IMR-90 (cell line): ENCODE data around the gene SPCS3. TPM values are rescaled to one million over a fixed set of nuclear protein-coding genes. Genes with fewer than 3 reads are reported as not detected.

ENCODE experiments used
- ATAC-seq: fragments of 200-7000 bp; cut with Tn5 transposase; 2 replicates; pipeline ENCODE4 v1.9.1; 2020; ENCODE audit warnings: low read depth, mild to moderate bottlenecking, moderate library complexity
- BruUV-seq: library from RNA; stranded (reverse); fragments of 400-500 nt; replicated peaks from 2 replicates; lab custom pipeline; 2021; lab: Mats Ljungman, UMichigan
- CTCF ChIA-PET: fragments of 300-600 bp; formaldehyde crosslinking; extraction: SDS; loops from one replicate; lab custom pipeline; 2021; ENCODE audit warnings: antibody characterized with exemption; lab: Yijun Ruan, JAX
- POLR2A ChIA-PET: fragments of 300-600 bp; sonication (Branson Sonifier 250); formaldehyde crosslinking; loops from one replicate; lab custom pipeline; 2022; ENCODE audit warnings: antibody characterized with exemption; ENCODE audit not compliant: unreplicated experiment; lab: Charles Lee
- DNase-seq: peaks from one replicate; pipeline ENCODE4 v3.0.0; 2013
- H2AFZ ChIP-seq: replicated peaks from 2 replicates; pipeline ENCODE3; 2013; ENCODE audit warnings: low read length, mild to moderate bottlenecking; ENCODE audit not compliant: poor library complexity
- H2AK5ac ChIP-seq: 2 replicates; pipeline ENCODE4 v1.6.1; 2013; ENCODE audit warnings: low read depth, low read length, inconsistent platforms
- H2AK9ac ChIP-seq: replicated peaks from 2 replicates; pipeline ENCODE3; 2013; ENCODE audit warnings: mild to moderate bottlenecking, low read depth, low read length, moderate library complexity; ENCODE audit not compliant: poor library complexity
- H2BK120ac ChIP-seq: 2 replicates; pipeline ENCODE4 v1.6.1; 2013; ENCODE audit warnings: low read depth, low read length, inconsistent platforms
- H2BK15ac ChIP-seq: 3 replicates; pipeline ENCODE4 v1.6.1; 2013; ENCODE audit warnings: low read depth, low read length, inconsistent platforms
- H2BK20ac ChIP-seq: 2 replicates; pipeline ENCODE4 v1.6.1; 2013; ENCODE audit warnings: low read depth, mild to moderate bottlenecking, inconsistent platforms, low read length, moderate library complexity
- H2BK5ac ChIP-seq: 2 replicates; pipeline ENCODE4 v1.6.1; 2013; ENCODE audit warnings: mild to moderate bottlenecking, low read depth, low read length, inconsistent platforms; ENCODE audit not compliant: poor library complexity, severe bottlenecking
- H3K14ac ChIP-seq: replicated peaks from 2 replicates; pipeline ENCODE4 v1.6.1; 2013; ENCODE audit warnings: low read depth, low read length, inconsistent platforms
- H3K18ac ChIP-seq: 2 replicates; pipeline ENCODE4 v1.6.1; 2013; ENCODE audit warnings: low read depth, low read length, control low read depth
- H3K23ac ChIP-seq: 2 replicates; pipeline ENCODE4 v1.6.1; 2013; ENCODE audit warnings: low read depth, low read length, inconsistent platforms
- H3K27ac ChIP-seq: 2 replicates; pipeline ENCODE4 v1.5.1; 2013; ENCODE audit warnings: mild to moderate bottlenecking, control low read depth, low read length; ENCODE audit not compliant: insufficient read depth
- H3K27me3 ChIP-seq: 2 replicates; pipeline ENCODE4 v1.6.1; 2013; ENCODE audit warnings: low read length; ENCODE audit not compliant: control insufficient read depth, insufficient read depth
- H3K36me3 ChIP-seq: 2 replicates; pipeline ENCODE4 v1.6.1; 2013; ENCODE audit warnings: low read length, mixed read lengths; ENCODE audit not compliant: control insufficient read depth, insufficient read depth
- H3K4ac ChIP-seq: 2 replicates; pipeline ENCODE4 v1.6.1; 2013; ENCODE audit warnings: low read depth, low read length, inconsistent platforms
- H3K4me1 ChIP-seq: 2 replicates; pipeline ENCODE4 v1.6.1; 2013; ENCODE audit warnings: low read length, mixed read lengths; ENCODE audit not compliant: control insufficient read depth, insufficient read depth
- H3K4me2 ChIP-seq: 2 replicates; pipeline ENCODE4 v1.6.1; 2013; ENCODE audit warnings: low read depth, mild to moderate bottlenecking, control low read depth, low read length, moderate library complexity
- H3K4me3 ChIP-seq: 2 replicates; pipeline ENCODE4 v1.5.1; 2013; ENCODE audit warnings: low read depth, mild to moderate bottlenecking, control low read depth, low read length, moderate library complexity; ENCODE audit not compliant: insufficient read depth
- H3K56ac ChIP-seq: 2 replicates; pipeline ENCODE4 v1.6.1; 2013; ENCODE audit warnings: low read length, inconsistent platforms; ENCODE audit not compliant: insufficient read depth; ENCODE audit errors: extremely low read depth
- H3K79me1 ChIP-seq, 2 experiments: 2 replicates each; pipeline ENCODE4 v1.6.1; 2013; ENCODE audit warnings: low read length in 2 of 2, inconsistent platforms in 1 of 2, low read depth in 1 of 2
- H3K9ac ChIP-seq: 2 replicates; pipeline ENCODE4 v1.6.1; 2013; ENCODE audit warnings: low read depth, low read length, control low read depth
- H3K9me1 ChIP-seq: 2 replicates; pipeline ENCODE4 v1.6.1; 2013; ENCODE audit warnings: low read length, inconsistent platforms; ENCODE audit not compliant: insufficient read depth
- H3K9me3 ChIP-seq: 2 replicates; pipeline ENCODE4 v1.6.1; 2013; ENCODE audit warnings: low read length; ENCODE audit not compliant: control insufficient read depth, insufficient read depth
- H4K20me1 ChIP-seq: 2 replicates; pipeline ENCODE4 v1.6.1; 2013; ENCODE audit warnings: low read length, inconsistent platforms; ENCODE audit not compliant: insufficient read depth
- H4K5ac ChIP-seq: 2 replicates; pipeline ENCODE4 v1.6.1; 2013; ENCODE audit warnings: mild to moderate bottlenecking, low read depth, low read length, control low read depth
- H4K8ac ChIP-seq, 2 experiments: 2 replicates each; pipeline ENCODE4 v1.6.1; 2013; ENCODE audit warnings: low read depth in 2 of 2, low read length in 2 of 2, control low read depth in 1 of 2, inconsistent platforms in 1 of 2
- H4K91ac ChIP-seq: 2 replicates; pipeline ENCODE4 v1.6.1; 2013; ENCODE audit warnings: low read depth, low read length, inconsistent platforms; ENCODE audit not compliant: insufficient read depth
- CHD1 ChIP-seq: IDR thresholded peaks from 2 replicates; pipeline ENCODE4 v1.6.1; 2012; ENCODE audit warnings: low read depth, low read length, improper control_type of control experiment
- NFE2L2 ChIP-seq: fragments of 150-350 bp; IDR thresholded peaks from 2 replicates; pipeline ENCODE4 v1.6.1; 2016; ENCODE audit warnings: low read depth, mild to moderate bottlenecking, low read length
- POLR2A ChIP-seq: IDR thresholded peaks from 2 replicates; pipeline ENCODE4 v1.6.1; 2012; ENCODE audit warnings: mild to moderate bottlenecking, low read depth, low read length
- RAD21 ChIP-seq: IDR thresholded peaks from 2 replicates; pipeline ENCODE4 v1.6.1; 2012; ENCODE audit warnings: low read length, improper control_type of control experiment
- RCOR1 ChIP-seq: IDR thresholded peaks from 2 replicates; pipeline ENCODE4 v1.6.1; 2012; ENCODE audit warnings: mild to moderate bottlenecking, low read length, improper control_type of control experiment; ENCODE audit not compliant: insufficient replicate concordance
- SMC3 ChIP-seq: fragments of 150-350 bp; IDR thresholded peaks from 2 replicates; pipeline ENCODE4 v1.6.1; 2016; ENCODE audit warnings: low read depth, mild to moderate bottlenecking, antibody characterized with exemption, low read length, moderate library complexity
- WGBS, 2 experiments: methylation state at CpG; one replicate each; pipeline versions ENCODE4 v1.1.5 to v1.1.7; 2013; ENCODE audit warnings: missing lambda C conversion rate in 2 of 2; ENCODE audit not compliant: insufficient read length in 1 of 2; ENCODE audit errors: extremely low coverage in 2 of 2; 5-methylcytosine and 5-hydroxymethylcytosine counted together
- dilution Hi-C: fragments of 300-500 bp; cut with HindIII; formaldehyde crosslinking; loops from one replicate; pipeline ENCODE4 v1.14.3; 2018; ENCODE audit warnings: low sequenced_read_pairs; ENCODE audit not compliant: unreplicated experiment
- in situ Hi-C: fragments of 300-500 bp; cut with MboI; formaldehyde crosslinking; loops from 3 replicates; pipeline ENCODE4 v1.14.3; 2019; ENCODE audit warnings: low sequenced_read_pairs, inconsistent platforms, mixed read lengths
- intact Hi-C: fragments of 100-400 bp; cut with micrococcal nuclease; formaldehyde crosslinking; loops from 2 replicates; pipeline ENCODE4 v1.10.0; 2022
- polyA plus RNA-seq, 3 experiments: library from polyadenylated mRNA; depleted of rRNA; stranded (reverse); fragments of >200 nt; gene quantifications; 2 replicates each; pipeline ENCODE4 v1.2.3, GENCODE V29; 2012; ENCODE audit warnings: low replicate concordance in 1 of 3
- total RNA-seq: library from RNA; depleted of rRNA; stranded (reverse); fragments of >200 nt; gene quantifications from 2 replicates; pipeline ENCODE4 v1.2.3, GENCODE V29; 2012
- TF ChIP-seq, protein P1 (sequence below): fragments of 150-350 bp; IDR thresholded peaks from 2 replicates; pipeline ENCODE4 v1.6.1; 2016; ENCODE audit warnings: low read depth, mild to moderate bottlenecking, low read length, moderate library complexity, borderline replicate concordance
- TF ChIP-seq, protein P2 (sequence below): conservative IDR thresholded peaks from 2 replicates; pipeline ENCODE4 v1.5.1; 2012; ENCODE audit warnings: mild to moderate bottlenecking, low read depth, low read length, improper control_type of control experiment

SPCS3 gene
- total and polyA plus RNA-seq, 2 of the 4 experiments (the other 2 are of a cell fraction), result 41.6 to 77.4 TPM

DNA sequence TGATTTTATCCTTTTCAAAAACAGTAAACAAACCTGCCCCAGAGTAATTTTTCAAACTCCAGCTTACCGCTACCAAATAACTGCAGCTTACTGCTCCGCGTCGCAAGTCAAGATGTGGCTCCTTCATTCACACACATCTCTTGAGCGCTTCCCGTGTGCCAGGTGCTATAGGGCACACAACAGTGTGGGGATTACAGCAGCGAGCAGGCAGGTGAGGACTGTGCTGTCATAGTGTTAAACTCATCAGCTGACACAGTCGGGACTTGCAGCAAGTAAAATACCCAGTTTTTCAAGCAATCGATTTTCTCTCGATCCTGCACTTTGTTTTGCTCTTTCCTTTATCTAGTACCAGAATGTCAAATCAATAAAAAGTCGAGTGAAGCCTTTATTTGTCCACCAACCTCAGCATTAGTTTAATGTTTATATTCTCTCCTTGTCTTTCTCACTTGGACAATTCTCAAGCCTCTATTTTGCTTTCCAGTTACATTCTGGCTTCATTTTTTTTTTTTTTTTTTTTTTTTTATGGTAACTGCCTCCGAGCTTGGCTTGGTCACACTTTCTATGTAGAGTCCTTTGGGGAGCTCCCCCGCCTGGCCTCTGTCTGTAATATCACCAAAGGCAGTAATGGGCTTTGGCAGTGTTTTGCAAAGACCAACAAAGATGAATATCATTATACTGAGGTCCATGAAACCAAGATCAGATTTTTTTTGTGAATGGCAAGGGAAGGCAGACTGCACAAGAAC lies 42.4 kb upstream of the SPCS3 start:
- no peak for TF ChIP-seq NFE2L2
- TF ChIP-seq RCOR1, result no peak
- peak; percentile 77 for TF ChIP-seq RAD21
- TF ChIP-seq, protein P1, sequence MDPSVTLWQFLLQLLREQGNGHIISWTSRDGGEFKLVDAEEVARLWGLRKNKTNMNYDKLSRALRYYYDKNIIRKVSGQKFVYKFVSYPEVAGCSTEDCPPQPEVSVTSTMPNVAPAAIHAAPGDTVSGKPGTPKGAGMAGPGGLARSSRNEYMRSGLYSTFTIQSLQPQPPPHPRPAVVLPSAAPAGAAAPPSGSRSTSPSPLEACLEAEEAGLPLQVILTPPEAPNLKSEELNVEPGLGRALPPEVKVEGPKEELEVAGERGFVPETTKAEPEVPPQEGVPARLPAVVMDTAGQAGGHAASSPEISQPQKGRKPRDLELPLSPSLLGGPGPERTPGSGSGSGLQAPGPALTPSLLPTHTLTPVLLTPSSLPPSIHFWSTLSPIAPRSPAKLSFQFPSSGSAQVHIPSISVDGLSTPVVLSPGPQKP, result no peak
- TF ChIP-seq CHD1, result no peak
- TF ChIP-seq, protein P2, sequence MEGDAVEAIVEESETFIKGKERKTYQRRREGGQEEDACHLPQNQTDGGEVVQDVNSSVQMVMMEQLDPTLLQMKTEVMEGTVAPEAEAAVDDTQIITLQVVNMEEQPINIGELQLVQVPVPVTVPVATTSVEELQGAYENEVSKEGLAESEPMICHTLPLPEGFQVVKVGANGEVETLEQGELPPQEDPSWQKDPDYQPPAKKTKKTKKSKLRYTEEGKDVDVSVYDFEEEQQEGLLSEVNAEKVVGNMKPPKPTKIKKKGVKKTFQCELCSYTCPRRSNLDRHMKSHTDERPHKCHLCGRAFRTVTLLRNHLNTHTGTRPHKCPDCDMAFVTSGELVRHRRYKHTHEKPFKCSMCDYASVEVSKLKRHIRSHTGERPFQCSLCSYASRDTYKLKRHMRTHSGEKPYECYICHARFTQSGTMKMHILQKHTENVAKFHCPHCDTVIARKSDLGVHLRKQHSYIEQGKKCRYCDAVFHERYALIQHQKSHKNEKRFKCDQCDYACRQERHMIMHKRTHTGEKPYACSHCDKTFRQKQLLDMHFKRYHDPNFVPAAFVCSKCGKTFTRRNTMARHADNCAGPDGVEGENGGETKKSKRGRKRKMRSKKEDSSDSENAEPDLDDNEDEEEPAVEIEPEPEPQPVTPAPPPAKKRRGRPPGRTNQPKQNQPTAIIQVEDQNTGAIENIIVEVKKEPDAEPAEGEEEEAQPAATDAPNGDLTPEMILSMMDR, result peak; percentile 74
- no peak for TF ChIP-seq POLR2A
- peak; percentile 88 for TF ChIP-seq SMC3
- BruUV-seq, result no TSS peak
- Histone ChIP-seq H3K18ac (peak overlapping the region; percentile 87), H3K23ac (no peak overlapping the region), H2AK9ac (no peak overlapping the region), H3K27me3 (no peaks in the 10 kb centered on the region), H4K91ac (peak overlapping the region; percentile 54), H3K9me3 (no peaks in the 10 kb centered on the region; the same call in 1 of the 2 replicates), H2BK5ac (peak overlapping the region; percentile 6), H2AK5ac (peak overlapping the region; percentile 83; the same call in 1 of the 2 replicates), H3K56ac (no peak overlapping the region), H3K14ac (peak overlapping the region; percentile 41; the same call in 1 of the 2 replicates), H3K36me3 (no peaks in the 10 kb centered on the region), H2BK120ac (peak overlapping the region; percentile 70), H2BK20ac (peak overlapping the region; percentile 69; the same call in 1 of the 2 replicates), H4K20me1 (no peaks in the 10 kb centered on the region), H3K4me3 (no peak overlapping the region), H4K8ac (peak overlapping the region; percentile 67 to 80), H3K4ac (peak overlapping the region; percentile 41), H3K9me1 (peaks cover 8% of the 10 kb centered on the region), H3K4me2 (peak overlapping the region; percentile 29), H3K27ac (peak overlapping the region; percentile 28; the same call in 1 of the 2 replicates), H4K5ac (peak overlapping the region; percentile 74), H3K79me1 (peaks cover 0 to 1% of the 10 kb centered on the region in 2 experiments; a peak in 1 of 4 replicates), H2BK15ac (peak overlapping the region; percentile 90), H2AFZ (peak overlapping the region; percentile 77), H3K4me1 (peaks cover 5% of the 10 kb centered on the region), H3K9ac (no peak overlapping the region)
- ChIA-PET POLR2A (interaction anchor here (0.6 kb wide), 1 partner anchor 225 kb away, joined by 4 read pairs; no protein-coding TSS in a partner anchor), CTCF (interaction anchor here (0.6 to 1.5 kb wide), 7 partner anchors 9 to 1220 kb away, joined by 3 to 10 read pairs (median 4); no protein-coding TSS in a partner anchor)
- in situ Hi-C loops, result loop anchor here (10.0 kb wide), 1 partner anchor 83 kb away; the partner anchor contains the start of gene SPATA4
- peak; percentile 71 for DNase-seq
- WGBS, 2 experiments, result 78% methylated on average over 3 of the region's 13 CpGs; no CpG with 5 or more reads in 1 of the 2 experiments
- dilution Hi-C loops, result no loop called here
- intact Hi-C loops, result loop anchor here (1.0 to 5.0 kb wide), 4 partner anchors 63 to 330 kb away; no protein-coding TSS in a partner anchor
- ATAC-seq, result peak; percentile 92
